Ammon's horn (tissue), 1 donor: ENCODE data around the gene FCHSD2.

Experiments used
- DNase-seq: peaks from one replicate; pipeline ENCODE4 v3.0.0-alpha.2; 2016; ENCODE audit warnings: low spot score

FCHSD2 gene

DNA sequence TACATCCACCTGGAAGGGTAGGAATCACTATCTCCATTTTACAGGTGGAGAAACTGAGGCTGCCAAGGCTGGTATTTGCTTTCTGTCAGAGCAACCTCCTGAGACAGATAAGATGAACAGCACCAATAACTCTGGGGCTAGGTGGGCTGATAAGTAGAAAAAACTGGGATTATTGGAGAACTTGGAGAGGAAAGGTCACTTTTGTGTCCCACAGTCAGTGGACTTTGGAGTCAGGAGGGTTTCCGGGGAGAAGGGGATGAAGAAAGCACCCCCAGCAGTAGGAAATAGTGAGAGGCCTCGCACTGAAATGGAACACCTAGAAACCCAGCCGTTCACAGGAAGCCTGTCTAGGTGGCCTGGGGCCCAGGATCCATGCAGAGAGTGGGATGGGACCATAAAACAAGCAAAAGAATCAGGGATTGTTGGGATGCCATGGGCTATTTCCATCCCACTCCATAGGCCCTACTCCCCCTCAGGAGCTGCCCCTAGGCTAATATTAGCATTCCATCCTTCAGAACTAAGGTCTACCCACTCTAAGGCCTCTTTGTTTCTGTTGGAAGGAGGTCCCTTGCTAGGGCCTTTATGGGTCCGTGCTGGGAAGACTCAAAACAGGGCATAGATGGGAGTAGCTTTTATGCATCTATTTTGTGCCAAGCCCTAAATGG lies 31.0 kb upstream of the FCHSD2 start:
- DNase-seq: no peak

DNA sequence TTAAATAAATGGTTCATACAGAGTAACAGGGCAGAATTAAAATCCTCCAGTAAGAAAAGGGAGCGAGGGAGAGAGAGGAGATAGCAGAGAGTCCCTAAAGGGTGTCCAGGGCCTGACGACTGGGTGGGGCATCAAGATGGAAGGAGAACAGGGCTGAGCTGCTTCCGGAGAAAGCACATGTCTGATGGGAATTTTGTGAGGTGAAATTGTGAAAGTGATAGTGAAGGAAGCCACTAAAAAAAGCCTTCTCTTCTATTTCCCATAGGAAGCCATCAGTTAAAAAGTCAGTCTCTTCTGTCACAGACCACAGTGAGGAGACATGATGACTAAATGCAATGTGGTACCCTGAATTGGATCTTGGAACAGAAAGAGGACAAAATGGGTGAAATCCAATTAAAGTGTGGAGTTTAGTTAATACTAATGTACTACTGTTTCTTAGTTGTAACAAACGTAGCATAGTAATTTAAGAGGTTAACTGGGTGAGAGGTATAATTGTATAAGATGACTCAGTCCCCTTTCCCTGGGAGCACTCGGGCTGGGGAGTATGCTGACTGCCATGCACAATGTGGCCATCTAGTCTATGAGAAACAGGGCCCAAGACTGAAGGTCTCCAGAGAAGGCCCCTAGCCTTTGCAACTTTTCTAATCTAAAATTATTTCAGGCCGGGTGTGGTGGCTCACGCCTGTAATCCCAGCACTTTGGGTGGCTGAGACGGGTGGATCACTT lies 29.5 kb upstream of the FCHSD2 start:
- no peak for DNase-seq

DNA sequence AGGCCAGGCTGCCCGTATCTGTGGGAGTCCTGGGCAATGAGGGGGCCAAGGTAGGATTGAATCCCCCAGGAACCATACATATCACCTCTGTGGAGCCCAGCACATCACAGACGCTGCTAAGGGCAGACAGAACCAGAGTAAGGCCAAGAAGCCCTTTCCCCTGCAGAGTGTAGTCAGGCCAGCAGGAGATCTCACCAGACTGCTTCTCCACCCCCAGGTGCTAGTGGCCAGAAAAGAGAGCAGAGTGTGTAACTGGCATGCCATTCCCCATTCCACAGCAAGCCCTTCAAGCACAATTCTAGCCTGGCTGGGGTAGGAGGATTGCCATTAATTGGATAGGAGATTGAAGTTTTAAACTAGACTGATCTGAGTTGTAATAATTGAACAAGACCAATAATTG lies 28.0 kb upstream of the FCHSD2 start:
- DNase-seq: no peak

DNA sequence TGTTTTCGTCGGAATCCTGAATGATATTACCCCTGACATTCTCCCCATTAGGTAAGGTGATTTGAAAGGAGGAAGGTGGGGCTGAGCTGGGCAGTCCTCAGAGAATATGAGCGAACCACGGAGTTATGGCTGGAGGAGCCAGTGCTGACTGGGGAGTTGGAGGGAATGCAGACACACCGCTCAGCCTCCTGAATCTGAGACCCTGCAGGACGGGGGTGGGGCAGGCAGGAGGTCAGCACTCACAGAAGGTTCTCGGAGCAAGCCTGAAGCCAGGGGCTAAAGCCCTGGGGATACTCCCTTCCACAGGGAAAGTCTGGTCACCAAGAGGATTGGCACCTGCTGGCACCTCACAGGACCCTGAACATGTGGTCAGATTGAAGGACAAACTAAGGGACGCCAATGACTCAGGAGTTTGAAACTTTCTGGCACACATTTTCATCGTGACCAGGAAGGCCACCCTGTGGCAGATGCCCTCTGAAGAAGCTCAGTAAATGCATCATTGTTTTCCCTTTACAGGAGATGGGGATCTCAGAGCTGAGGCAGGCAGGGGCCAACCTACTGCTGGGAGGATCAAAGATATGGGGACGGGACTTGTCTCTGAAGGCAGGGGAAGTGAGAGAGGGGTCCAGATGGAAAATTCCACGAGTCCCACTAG lies 26.9 kb upstream of the FCHSD2 start:
- no peak for DNase-seq

DNA sequence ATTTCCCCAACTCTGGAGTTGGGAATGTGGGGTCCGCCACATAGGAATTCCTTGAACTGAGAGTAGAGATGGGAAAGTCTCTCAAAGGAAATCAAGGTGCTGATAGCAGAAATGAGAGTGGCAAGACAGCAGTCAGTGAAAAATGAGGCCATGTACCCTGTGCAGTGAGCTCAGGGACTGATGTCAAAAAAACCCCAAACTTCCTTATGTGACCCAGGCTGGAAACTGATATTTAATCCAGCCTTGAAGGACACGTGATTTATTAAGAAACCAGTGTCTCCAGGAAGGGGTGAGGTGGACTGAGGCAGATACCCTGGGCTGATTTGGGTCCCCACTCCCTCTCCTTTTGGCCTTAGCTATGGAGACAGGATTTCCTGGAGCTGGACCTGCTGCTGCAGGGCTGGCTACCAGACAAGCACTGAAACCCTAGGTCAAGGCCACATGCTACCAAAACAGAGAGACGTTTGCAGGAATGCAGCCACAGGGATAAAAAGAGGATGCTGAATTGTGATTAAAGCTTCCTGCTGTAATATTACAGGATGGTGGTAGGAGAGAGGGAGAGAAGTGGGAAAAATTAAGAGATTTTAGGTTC lies 25.3 kb upstream of the FCHSD2 start:
- no peak for DNase-seq

DNA sequence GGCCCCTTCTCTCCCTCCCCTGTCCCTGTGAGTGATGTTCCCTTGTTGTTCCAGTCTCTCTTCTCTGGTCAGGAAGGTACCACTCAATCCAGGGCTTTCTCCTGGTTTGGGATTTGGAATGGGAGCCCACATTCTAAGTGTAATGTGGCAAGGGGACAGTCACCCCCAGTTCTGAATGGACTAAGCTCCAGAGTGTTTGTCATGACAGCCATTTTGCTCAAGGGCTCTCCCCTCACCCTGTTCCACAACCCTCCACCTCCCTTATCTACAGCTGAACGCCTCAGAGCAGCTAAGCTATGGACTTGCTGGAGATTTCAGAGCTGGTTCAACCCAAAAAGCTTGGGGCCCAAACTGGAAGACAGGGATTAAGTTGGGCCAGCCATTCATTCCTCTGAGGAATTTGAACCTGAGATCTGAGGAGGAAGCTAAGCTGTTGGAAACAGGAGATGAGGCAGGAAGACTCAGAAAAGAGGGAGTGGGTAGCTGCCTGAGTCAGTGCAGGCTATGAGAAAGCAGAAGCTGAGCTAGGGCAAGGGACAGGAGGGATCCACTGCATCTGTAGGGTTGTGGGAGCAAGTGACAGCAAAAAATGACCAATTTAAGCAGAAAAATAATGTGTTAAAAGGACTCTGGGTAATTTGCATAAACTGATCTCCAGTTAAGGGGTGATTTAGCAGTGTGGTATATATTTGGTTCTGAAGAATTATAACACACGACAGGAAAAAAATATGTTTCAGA lies 22.9 kb upstream of the FCHSD2 start:
- no peak for DNase-seq

DNA sequence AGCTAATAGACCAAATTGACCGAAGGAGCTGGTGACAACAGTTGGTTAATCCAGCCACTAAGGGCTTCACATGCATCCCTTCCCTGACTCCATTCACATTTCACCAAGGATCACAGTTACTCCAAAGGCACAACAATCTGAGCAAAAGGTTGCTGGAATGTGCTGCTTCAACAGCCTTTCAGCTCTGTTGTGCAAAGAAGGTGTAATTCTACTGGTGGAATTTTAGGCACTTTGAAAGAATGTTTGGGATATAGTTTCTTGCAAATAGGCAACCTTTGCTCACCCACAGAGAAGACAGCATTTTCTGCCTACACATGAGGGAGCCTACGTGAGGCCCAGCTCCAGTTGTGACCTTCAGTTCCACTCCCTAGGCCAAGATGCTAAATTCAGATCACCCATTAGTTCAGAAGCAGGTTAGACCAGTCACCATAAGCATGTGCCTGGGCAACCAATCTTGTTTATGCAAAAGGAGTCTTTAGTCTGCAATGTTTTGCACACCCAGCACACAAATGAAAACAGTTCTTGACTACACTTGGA lies 21.6 kb upstream of the FCHSD2 start:
- no peak for DNase-seq

DNA sequence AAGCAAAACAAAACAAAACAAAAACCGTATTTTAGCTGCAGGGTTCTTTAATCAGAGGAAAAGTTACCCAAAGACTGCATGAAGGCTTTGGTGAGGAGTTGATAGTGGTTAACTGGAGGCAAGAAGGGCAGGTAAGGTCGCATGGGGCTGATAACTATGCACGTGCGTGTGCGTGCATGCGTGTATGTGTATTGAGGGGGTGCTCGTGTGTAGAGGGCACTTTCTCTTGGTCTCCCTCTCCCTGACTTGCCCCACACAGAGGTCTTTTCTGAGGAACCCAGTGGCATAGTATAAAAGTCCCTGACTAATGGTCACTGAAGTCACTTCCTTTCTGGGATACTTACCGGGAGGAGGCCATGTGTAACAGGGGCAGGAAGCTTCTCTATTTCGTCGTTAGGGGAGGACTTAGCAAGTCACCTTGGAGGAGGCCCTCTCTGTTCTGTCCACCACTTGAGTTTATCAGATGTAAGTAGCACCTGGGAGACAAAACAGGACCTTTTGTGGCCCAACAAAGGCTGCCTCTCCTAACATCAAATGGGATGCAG lies 20.1 kb upstream of the FCHSD2 start:
- DNase-seq: no peak

DNA sequence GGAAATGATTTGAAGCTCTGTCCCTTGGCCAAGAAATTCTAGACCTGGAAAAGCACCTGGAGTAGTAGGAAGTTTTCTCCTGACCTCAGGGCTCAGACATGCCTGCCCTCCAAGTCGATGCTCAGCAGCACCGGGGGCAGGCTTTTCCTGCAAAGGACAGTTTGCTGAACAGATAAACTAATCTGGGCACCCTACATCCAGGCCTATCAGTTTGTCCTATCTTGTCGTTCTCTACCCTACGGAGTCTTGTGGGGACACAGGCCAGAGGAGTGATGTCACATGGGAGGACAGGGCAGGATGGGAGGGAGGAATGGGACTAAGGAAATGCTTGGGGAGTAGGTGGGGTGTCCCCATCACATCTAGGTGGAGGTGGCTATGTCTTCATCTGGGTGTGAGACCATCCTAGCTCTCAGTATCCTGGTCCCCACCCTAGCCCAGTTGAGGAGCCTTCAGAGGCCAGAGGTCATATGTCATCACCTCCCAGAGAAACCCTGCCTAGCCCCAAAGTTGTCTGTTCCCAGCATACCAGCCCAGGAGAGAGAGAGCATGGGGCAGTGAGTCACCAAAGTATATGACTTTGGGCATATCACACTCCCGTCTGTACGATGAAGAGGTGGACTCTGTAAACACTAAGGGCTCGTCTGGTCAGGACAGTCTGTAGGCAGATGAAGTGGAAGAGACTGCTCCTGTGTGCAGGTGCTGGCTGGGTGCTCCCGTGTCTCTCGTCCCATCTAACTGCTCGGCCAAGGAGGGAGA lies 18.1 kb upstream of the FCHSD2 start:
- DNase-seq: no peak

DNA sequence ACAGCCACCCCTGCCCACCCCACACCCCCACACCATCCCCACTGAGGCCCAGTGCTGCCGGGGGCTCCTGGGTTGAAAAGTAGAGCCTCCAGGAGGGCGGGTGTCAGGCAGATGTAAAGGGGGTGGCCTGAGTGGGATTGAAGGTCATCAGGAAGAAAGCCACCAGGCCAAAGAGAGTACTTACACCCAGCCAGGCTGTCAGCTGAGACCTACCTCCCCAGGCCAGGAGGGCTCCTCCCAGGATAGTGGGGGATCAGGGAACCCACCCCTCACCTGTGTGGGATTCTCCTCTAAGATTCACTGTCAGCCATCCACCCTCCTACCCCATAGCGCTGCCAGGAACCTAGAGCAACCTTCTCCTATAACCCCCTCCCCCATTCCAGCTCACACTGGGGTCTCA lies 17.2 kb upstream of the FCHSD2 start:
- DNase-seq: no peak

DNA sequence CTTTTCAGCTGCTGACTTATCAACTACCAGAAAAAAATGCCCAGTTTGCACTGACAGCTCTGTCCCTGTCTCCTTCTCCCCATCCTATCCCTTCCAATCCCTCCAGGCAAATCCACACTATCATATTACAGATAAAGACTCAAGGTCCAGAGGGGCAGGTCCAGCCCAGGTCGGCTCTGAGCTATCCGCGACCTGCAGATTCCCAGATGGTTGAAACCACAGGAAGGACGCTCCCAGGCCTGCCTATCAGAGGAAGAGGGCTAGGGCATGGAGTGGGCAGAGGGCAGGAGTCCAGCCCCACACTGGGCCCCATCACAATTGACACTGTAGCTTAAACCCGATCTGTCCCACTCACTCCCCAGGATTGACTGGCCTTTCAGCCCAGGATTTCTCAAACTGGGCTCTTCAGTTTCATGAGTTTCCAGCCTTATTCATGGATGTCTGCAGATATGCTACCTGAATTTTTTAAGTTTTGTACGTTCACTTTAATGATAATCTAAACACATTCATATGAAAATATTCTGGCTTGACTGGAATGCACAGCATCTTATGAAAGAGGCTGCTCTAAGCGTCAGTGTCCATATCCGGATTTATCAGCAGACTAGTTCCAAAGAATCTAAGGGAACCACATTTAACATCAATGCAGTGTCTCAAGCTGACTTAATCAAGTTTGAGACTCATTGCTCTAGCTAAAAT lies 16.4 kb upstream of the FCHSD2 start:
- no peak for DNase-seq

DNA sequence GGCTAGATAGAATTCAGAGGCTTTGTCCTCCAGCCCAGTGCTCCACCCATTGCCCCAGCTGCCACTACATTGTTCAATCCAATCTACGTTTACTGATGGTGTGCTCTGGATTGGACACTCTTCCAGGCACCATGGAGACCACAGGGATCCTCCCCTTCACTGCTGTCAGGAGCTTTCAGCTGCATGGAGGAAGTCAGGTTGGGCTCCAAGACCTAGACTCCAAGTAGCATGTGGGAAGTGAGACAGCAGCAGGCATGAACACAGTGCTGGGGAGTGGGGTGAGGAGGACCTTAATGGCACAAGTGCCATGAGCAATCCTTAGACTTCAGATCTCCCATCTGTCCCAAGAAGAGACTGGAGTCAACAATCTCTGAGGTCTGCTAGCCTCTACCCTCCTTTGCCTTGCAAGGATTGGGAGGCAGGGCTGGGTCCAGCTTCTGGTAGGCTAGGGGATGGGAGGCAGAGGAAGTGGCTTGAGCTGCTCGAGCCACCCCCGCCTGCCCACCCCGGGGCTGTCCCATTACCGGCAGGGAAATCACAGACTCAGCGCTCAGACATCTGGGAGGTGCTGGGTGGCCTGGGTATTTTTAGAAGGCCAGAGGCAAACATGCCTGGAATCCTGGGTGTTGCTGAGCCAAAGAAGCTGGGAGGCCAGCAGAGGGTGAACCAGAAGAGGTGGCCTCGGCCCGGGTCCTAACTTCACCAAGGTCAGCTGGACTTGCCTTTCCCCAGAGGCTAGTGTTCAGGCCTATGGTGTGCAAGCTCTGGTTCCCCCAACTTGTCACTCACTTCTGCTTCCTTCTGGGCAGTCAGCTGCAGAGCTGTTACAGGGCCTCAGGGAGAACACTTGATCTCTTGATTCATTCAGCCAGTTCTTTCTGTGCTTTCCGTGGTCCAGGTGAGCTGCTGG lies 15.2 kb upstream of the FCHSD2 start:
- peak; percentile 54 for DNase-seq

DNA sequence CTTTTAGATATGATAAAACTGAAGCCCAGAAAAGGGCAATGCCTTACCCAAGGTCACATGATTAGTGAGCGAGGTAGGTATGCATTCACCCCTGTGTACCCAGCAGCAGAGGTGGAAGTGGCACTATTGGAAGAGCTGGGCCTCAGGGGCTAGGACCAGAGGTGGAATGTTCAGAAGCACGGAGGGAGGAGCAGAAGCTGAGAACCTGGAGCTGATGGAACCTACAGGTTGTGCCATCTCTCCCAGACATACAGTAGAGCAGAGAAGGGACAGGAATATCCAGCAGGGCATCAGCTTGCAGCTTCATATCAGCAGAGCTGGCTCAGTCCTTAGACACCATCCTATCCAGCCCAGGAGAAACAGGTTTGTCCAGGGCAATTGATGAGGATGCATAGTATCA lies 14.6 kb upstream of the FCHSD2 start:
- no peak for DNase-seq

DNA sequence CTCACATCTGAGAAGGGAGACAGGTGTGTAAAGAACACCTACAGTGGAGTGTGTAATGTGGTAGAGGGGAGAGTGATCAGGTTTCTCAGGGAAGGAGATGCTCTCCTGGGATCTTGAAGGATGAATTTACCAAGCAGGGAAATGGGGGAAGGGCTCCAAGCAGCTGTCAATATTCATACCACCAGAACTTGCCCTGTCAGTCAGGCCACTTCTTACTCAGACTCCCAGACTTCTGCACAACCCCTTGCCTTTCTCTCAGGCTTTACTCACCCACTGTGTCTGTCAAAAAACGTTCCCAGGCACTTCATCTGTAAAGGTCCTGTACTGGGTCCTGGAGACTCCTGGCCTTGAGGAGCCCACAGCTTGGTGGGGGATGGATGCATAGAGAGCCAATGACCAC lies 14.0 kb upstream of the FCHSD2 start:
- DNase-seq: no peak

DNA sequence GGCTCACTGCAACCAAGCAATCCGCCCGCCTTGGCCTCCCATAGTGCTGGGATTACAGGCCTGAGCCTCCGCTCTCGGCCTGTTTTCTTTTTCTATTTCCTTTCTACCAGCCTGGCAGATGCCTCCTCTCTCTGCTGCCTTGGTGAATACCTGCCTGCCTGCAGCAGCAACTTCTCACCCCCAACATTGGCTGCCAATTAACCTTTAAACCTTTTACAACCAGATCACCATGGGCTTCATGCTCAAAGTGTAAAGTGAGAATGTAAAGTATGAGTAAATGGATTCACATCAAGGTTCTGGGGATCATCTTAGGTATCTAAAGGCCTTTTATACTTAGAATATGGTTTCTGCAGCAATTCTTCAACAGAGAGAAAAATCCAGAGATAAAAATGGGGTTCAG lies 13.0 kb upstream of the FCHSD2 start:
- DNase-seq: no peak

DNA sequence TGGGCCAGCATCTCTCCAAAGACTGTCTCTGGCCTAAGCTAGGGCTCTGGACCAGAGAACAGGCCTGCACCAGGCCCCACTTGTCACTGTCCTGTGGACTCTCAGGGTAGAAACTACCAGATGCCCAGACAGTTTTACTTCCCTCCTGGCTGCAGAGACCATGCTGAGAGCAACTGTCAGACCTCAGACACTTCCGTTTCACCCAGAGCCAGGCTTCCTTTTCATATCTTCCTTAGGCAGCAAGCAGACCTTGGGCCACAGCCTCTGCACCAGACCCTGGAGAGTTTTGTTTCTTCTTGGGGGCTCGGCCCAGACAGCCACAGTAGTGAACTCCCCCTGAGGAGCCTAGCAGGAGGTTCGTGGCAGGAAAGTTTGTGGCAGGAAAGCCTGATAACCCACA lies 12.1 kb upstream of the FCHSD2 start:
- peak; percentile 77 for DNase-seq

DNA sequence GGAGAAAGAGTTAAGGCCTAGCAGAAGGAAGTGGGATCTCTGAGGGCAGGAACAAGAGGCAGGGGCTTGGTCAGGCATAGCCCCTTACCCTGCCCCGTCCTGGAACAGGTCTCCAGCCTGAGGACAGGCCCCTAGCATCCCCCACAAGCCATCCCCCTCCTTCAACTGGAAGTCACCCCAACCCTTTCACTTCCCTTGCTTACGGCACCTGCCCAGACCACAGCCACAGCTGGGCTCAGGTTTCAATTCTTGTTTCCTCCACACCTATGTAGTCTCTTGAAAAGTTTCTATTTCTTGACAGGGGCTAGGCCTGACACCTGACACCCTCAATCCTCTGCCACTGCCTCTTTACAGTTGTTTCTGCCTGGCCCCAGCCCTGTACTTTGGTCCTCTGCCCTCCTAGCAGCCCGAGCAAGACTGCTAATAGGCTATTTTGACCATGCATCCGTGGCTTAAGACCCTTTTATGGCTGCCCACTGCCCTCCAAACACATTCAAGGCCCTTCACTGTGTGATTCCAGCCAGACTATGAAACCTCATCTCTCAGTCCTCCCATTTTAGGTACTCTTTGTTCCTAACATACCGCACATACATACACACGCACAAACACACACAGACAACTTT lies 10.9 kb upstream of the FCHSD2 start:
- DNase-seq: no peak

DNA sequence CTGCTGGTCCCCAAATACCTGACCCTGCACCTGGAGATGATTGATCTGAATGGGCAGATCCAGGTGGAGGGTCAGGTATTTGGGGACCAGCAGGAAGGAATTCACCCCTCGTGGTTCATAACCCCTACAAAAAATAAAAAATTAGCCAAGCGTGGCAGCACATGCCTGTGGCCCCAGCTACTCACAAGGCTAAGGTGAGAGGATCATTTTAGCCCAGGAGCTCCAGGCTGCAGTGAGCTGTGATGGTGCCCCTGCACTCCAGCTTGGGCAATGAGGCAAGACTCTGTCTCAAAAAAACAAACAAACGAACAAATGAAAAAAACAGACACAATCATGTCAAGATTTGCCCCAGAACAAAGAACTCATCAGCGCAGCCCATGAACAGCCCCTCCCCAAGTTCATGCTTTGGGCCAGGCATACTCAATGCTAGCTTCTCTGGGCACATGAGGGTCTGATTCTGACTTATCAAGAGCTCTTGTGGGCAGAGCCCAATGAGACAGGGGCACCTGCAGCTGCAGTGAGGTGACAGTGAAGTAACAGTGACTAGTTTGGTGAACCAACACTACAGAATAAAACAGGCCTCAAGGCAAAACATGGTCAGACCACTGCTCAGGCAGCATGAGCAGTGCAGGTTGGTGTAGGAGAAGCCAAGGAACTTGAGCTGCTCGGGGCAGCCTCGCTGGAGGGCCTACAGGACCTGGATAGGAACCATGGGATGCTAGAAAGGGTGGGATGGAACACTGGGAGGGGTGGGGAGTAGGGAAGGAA lies 10.2 kb upstream of the FCHSD2 start:
- no peak for DNase-seq
